Lung (tissue), 12 donors: ENCODE data around the gene PDZRN4. TPM values are rescaled to one million over a fixed set of nuclear protein-coding genes. Genes with fewer than 3 reads are reported as not detected.

Source experiments
- ATAC-seq: fragments of 200-7000 bp; cut with Tn5 transposase; one replicate; pipeline ENCODE4 v1.9.1; 2020; ENCODE audit warnings: moderate number of reproducible peaks; ENCODE audit not compliant: insufficient read depth, low FRiP score
- DNase-seq, 3 donors: peaks; one replicate each; pipeline ENCODE4 v3.0.0-alpha.2; 2013 to 2017
- H3K27ac ChIP-seq, 2 donors: one replicate each; pipeline ENCODE4 v1.5.1; 2013; ENCODE audit warnings: mild to moderate bottlenecking in 2 of 2, moderate library complexity in 2 of 2, control low read depth in 1 of 2, inconsistent platforms in 1 of 2, low read depth in 1 of 2, low read length in 1 of 2
- H3K27me3 ChIP-seq, 3 donors: one replicate each; pipeline ENCODE4 v1.5.1; 2013; ENCODE audit warnings: low read length in 2 of 3; ENCODE audit not compliant: control insufficient read depth in 3 of 3, insufficient read depth in 3 of 3
- H3K36me3 ChIP-seq, 4 donors: one replicate each; pipeline ENCODE4 v1.5.1; 2013; ENCODE audit warnings: low read length in 4 of 4, mild to moderate bottlenecking in 1 of 4, moderate library complexity in 1 of 4; ENCODE audit not compliant: control insufficient read depth in 4 of 4, insufficient read depth in 4 of 4
- H3K4me1 ChIP-seq, 5 donors: one replicate each; pipeline ENCODE4 v1.5.1; 2013; ENCODE audit warnings: low read length in 5 of 5, mild to moderate bottlenecking in 2 of 5, moderate library complexity in 1 of 5; ENCODE audit not compliant: control insufficient read depth in 5 of 5, insufficient read depth in 5 of 5
- H3K4me3 ChIP-seq: one replicate; pipeline ENCODE4 v1.5.1; 2013; ENCODE audit warnings: mild to moderate bottlenecking, control low read depth, moderate library complexity
- H3K9ac ChIP-seq, 2 donors: one replicate each; pipeline ENCODE4 v1.5.1; 2013; ENCODE audit warnings: low read length in 2 of 2, control low read depth in 1 of 2; ENCODE audit not compliant: insufficient read depth in 1 of 2
- H3K9me3 ChIP-seq, 4 donors: one replicate each; pipeline ENCODE4 v1.5.1; 2013; ENCODE audit warnings: low read length in 3 of 4, mild to moderate bottlenecking in 1 of 4, moderate library complexity in 1 of 4; ENCODE audit not compliant: control insufficient read depth in 4 of 4, insufficient read depth in 3 of 4
- WGBS, 2 donors: extraction: QIAGEN DNeasy Blood & Tissue Kit; methylation state at CpG; one replicate each; pipeline ENCODE4 v1.1.7; 2013; 5-methylcytosine and 5-hydroxymethylcytosine counted together
- polyA plus RNA-seq, 2 donors: library from polyadenylated mRNA; stranded (reverse); fragments of 200-250 nt; gene quantifications; one replicate each; pipeline ENCODE4 v1.2.1, GENCODE V29; 2013
- total RNA-seq, 2 donors: library from RNA; depleted of rRNA in 1 of 2; stranded (reverse); fragments of >200 nt in 1 of 2; gene quantifications; one replicate each; pipeline ENCODE4 v1.2.1, GENCODE V29; 2014 to 2021
- TF ChIP-seq, protein P1 (sequence below): IDR thresholded peaks from 2 replicates; pipeline ENCODE4 v1.5.1; 2012; ENCODE audit warnings: mild to moderate bottlenecking; ENCODE audit errors: control extremely low read depth, extremely low read depth
- donor health status: control.
- donor health status: control.
- donor health status: Bipolar disorder and iron deficiency.
- donor health status: healthy.
- donor health status: DM: yes; HTN: yes; CAD: no.

PDZRN4 gene
- total and polyA plus RNA-seq, 4 donors = 0.05 to 0.54 (median 0.32) TPM

- Histone ChIP-seq H3K4me3 (no peak overlapping the region), H3K9ac (no peak overlapping the region), H3K9me3 (no peaks in the 10 kb centered on the region), H3K4me1 (peaks cover 0 to 6% (median 5%) of the 10 kb centered on the region in 5 donors), H3K36me3 (no peaks in the 10 kb centered on the region), H3K27ac (no peak overlapping the region), H3K27me3 (no peaks in the 10 kb centered on the region)
- no peak for DNase-seq
- ATAC-seq = no peak
- 83 to 85% methylated on average over 1 of the region's 1 CpG for WGBS, 2 donors
- TF ChIP-seq, protein P1, sequence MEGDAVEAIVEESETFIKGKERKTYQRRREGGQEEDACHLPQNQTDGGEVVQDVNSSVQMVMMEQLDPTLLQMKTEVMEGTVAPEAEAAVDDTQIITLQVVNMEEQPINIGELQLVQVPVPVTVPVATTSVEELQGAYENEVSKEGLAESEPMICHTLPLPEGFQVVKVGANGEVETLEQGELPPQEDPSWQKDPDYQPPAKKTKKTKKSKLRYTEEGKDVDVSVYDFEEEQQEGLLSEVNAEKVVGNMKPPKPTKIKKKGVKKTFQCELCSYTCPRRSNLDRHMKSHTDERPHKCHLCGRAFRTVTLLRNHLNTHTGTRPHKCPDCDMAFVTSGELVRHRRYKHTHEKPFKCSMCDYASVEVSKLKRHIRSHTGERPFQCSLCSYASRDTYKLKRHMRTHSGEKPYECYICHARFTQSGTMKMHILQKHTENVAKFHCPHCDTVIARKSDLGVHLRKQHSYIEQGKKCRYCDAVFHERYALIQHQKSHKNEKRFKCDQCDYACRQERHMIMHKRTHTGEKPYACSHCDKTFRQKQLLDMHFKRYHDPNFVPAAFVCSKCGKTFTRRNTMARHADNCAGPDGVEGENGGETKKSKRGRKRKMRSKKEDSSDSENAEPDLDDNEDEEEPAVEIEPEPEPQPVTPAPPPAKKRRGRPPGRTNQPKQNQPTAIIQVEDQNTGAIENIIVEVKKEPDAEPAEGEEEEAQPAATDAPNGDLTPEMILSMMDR = no peak
Measured at GRCh38 chr12:41576925-41577324, 388.8 kb downstream of the PDZRN4 start.

DNA sequence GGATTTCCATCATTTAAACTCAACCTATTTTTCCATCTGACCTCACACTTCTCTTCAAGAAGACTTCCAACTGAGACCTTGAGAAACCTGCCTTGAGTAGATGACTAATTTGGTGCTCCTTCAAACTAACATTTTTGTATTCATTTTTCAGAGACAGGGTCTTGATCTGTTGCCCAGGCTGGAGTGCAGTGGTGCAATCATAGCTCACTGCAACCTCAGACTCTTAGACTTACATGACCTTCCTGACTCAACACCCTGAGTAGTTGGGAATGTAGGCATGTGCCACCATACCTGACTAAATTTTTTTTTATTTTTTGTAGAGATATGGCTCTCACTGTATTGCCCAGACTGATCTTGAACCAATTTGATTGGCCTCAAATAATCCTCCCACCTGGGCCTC lies 389.9 kb downstream of the PDZRN4 start:
- peaks cover 0 to 6% (median 5%) of the 10 kb centered on the region in 5 donors for H3K4me1 ChIP-seq
- no peak for DNase-seq
- no peak overlapping the region for H3K4me3 ChIP-seq
- TF ChIP-seq, protein P1 = no peak
- no peak overlapping the region for H3K9ac ChIP-seq
- H3K27me3 ChIP-seq = no peaks in the 10 kb centered on the region
- H3K27ac ChIP-seq = no peak overlapping the region
- H3K36me3 ChIP-seq = no peaks in the 10 kb centered on the region
- no peak for ATAC-seq
- H3K9me3 ChIP-seq = no peaks in the 10 kb centered on the region

DNA sequence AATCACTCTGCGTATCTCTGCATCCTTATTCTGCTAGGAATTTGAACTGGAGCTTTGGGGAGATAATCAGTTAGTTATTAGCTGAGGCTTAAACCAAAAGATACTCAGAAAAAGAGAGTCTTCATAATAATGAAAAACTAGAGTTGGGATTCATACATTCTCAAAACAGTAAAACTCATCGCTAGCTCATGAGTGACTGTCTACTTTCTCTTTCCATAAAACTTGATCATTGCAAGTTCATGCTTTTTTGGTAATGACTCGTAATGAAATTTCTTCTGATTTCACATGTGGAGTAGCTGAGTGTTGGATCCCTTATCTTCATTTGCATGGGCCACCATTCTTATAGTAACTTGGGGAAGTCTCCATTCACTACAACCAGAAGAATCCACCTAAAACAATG lies 397.7 kb downstream of the PDZRN4 start:
- H3K4me1 ChIP-seq = no peaks in the 10 kb centered on the region
- H3K36me3 ChIP-seq = no peaks in the 10 kb centered on the region
- ATAC-seq = no peak

GRCh38 chr12:41587574-41587973 lies 399.5 kb downstream of the PDZRN4 start:
- 94 to 97% methylated on average over 1 of the region's 1 CpG for WGBS, 2 donors
- Histone ChIP-seq H3K4me3 (no peak overlapping the region), H3K27me3 (no peaks in the 10 kb centered on the region), H3K36me3 (no peaks in the 10 kb centered on the region), H3K9ac (no peak overlapping the region), H3K9me3 (peaks cover 0 to 2% (median 0%) of the 10 kb centered on the region in 4 donors), H3K27ac (no peak overlapping the region), H3K4me1 (no peaks in the 10 kb centered on the region)
- DNase-seq = no peak
- ATAC-seq = no peak
- TF ChIP-seq, protein P1 = no peak

More for the DNA sequence above, 397.7 kb downstream of the PDZRN4 start:
- WGBS, 2 donors = 93 to 96% methylated on average over 3 of the region's 3 CpGs
- no peak overlapping the region for H3K27ac ChIP-seq
- peaks cover 0 to 2% (median 0%) of the 10 kb centered on the region in 4 donors for H3K9me3 ChIP-seq
- TF ChIP-seq, protein P1 = no peak
- no peak for DNase-seq
- H3K4me3 ChIP-seq = no peak overlapping the region
- no peak overlapping the region for H3K9ac ChIP-seq
- no peaks in the 10 kb centered on the region for H3K27me3 ChIP-seq
